Natural killer cell (primary cell): ENCODE results near the gene PTPRT. TPM values are rescaled to one million over a fixed set of nuclear protein-coding genes. Genes with fewer than 3 reads are reported as not detected.

Experiments
- ATAC-seq, 3 donors: fragments of 150-1000 bp in 2 of 3; fragments of 200-7000 bp in 1 of 3; cut with Tn5 transposase; 1 replicate in 1 of 3; 2 replicates in 2 of 3; pipeline ENCODE4 v1.10.0; 2021; ENCODE audit warnings: mild to moderate bottlenecking in 2 of 3, moderate library complexity in 2 of 3
- DNase-seq, 2 donors: peaks; one replicate each; pipeline versions ENCODE4 v3.0.0 to v3.0.0-alpha.2; 2013 to 2021; ENCODE audit warnings: mixed read lengths in 1 of 2
- H3K27ac ChIP-seq: one replicate; pipeline ENCODE4 v1.5.1; 2013; ENCODE audit warnings: mild to moderate bottlenecking, low read length
- H3K27me3 ChIP-seq: one replicate; pipeline ENCODE4 v1.6.1; 2013; ENCODE audit warnings: low read length; ENCODE audit not compliant: control insufficient read depth, insufficient read depth
- H3K36me3 ChIP-seq: one replicate; pipeline ENCODE4 v1.6.1; 2013; ENCODE audit warnings: low read length; ENCODE audit not compliant: control insufficient read depth, insufficient read depth
- H3K4me1 ChIP-seq: one replicate; pipeline ENCODE4 v1.6.1; 2013; ENCODE audit warnings: low read length; ENCODE audit not compliant: control insufficient read depth, insufficient read depth
- H3K4me3 ChIP-seq: one replicate; pipeline ENCODE4 v1.5.1; 2013; ENCODE audit warnings: low read length
- H3K9me3 ChIP-seq: one replicate; pipeline ENCODE4 v1.6.1; 2013; ENCODE audit warnings: low read length; ENCODE audit not compliant: control insufficient read depth, insufficient read depth
- H3K27ac Mint-ChIP-seq, 2 donors: one replicate each; pipeline ENCODE4 v1.8.0; 2022; ENCODE audit warnings: mild to moderate bottlenecking in 2 of 2, mixed read lengths in 2 of 2, moderate library complexity in 1 of 2
- H3K27me3 Mint-ChIP-seq, 2 donors: one replicate each; pipeline ENCODE4 v1.8.0; 2022; ENCODE audit warnings: low read depth in 2 of 2, mixed read lengths in 2 of 2
- H3K36me3 Mint-ChIP-seq: one replicate; pipeline ENCODE4 v1.8.0; 2022; ENCODE audit warnings: mixed read lengths
- H3K4me1 Mint-ChIP-seq, 2 donors: one replicate each; pipeline ENCODE4 v1.8.0; 2022; ENCODE audit warnings: mixed read lengths in 2 of 2
- H3K4me3 Mint-ChIP-seq: one replicate; pipeline ENCODE4 v1.8.0; 2022; ENCODE audit warnings: mild to moderate bottlenecking, moderate library complexity, mixed read lengths
- H3K9me3 Mint-ChIP-seq, 2 donors: one replicate each; pipeline ENCODE4 v1.8.0; 2022; ENCODE audit warnings: mixed read lengths in 2 of 2
- CTCF ChIP-seq: fragments of 200-600 bp; IDR thresholded peaks from one replicate; pipeline ENCODE4 v1.8.0; 2022; ENCODE audit warnings: antibody characterized with exemption
- WGBS: methylation state at CpG from one replicate; pipeline ENCODE4 v1.1.7; 2013; ENCODE audit warnings: missing lambda C conversion rate; ENCODE audit not compliant: insufficient coverage; 5-methylcytosine and 5-hydroxymethylcytosine counted together
- intact Hi-C: fragments of 100-400 bp; cut with micrococcal nuclease; formaldehyde crosslinking; loops from one replicate; pipeline ENCODE4 v1.14.2; 2022
- total RNA-seq, 4 donors: library from RNA; stranded (reverse); fragments of 120-200 nt in 1 of 4; gene quantifications; one replicate each; pipeline versions ENCODE4 v1.2.3 to v1.2.4, GENCODE V29; 2013 to 2022

The PTPRT gene
- total RNA-seq, 3 donors from 2014 or later (not counting 1 experiment from before 2014, with no cell fraction given): not detected

GRCh38 chr20:42191140-42191860 lies 998.4 kb downstream of the PTPRT start:
- Histone ChIP-seq H3K9me3 (no peaks in the 10 kb centered on the region), H3K27ac (no peak overlapping the region), H3K4me3 (no peak overlapping the region), H3K27me3 (no peaks in the 10 kb centered on the region), H3K4me1 (no peaks in the 10 kb centered on the region), H3K36me3 (no peaks in the 10 kb centered on the region)
- no peak for DNase-seq
- Mint-ChIP-seq H3K27me3 (no peaks in the 10 kb centered on the region), H3K4me1 (no peaks in the 10 kb centered on the region), H3K36me3 (no peaks in the 10 kb centered on the region), H3K4me3 (no peak overlapping the region), H3K27ac (no peak overlapping the region), H3K9me3 (peaks cover 4 to 8% of the 10 kb centered on the region in 2 donors)
- no peak for TF ChIP-seq CTCF
- 52% methylated on average over 4 of the region's 4 CpGs for WGBS
- no peak for ATAC-seq
- intact Hi-C loops: no loop called here

GRCh38 chr20:42190084-42190483 lies 999.6 kb downstream of the PTPRT start:
- H3K27ac ChIP-seq: no peak overlapping the region
- no peaks in the 10 kb centered on the region for H3K9me3 ChIP-seq
- TF ChIP-seq CTCF: no peak
- no peak overlapping the region for H3K4me3 ChIP-seq
- H3K27me3 Mint-ChIP-seq: no peaks in the 10 kb centered on the region
- H3K9me3 Mint-ChIP-seq: peaks cover 4 to 8% of the 10 kb centered on the region in 2 donors
- no peak overlapping the region for H3K4me3 Mint-ChIP-seq
- WGBS: 84% methylated on average over 3 of the region's 3 CpGs
- no peaks in the 10 kb centered on the region for H3K4me1 ChIP-seq
- no peaks in the 10 kb centered on the region for H3K36me3 ChIP-seq
- no peaks in the 10 kb centered on the region for H3K36me3 Mint-ChIP-seq
- no peaks in the 10 kb centered on the region for H3K27me3 ChIP-seq
- DNase-seq: no peak
- no peak overlapping the region for H3K27ac Mint-ChIP-seq
- no peak for ATAC-seq
- intact Hi-C loops: no loop called here
- H3K4me1 Mint-ChIP-seq: no peaks in the 10 kb centered on the region

- Histone ChIP-seq H3K36me3 (no peaks in the 10 kb centered on the region), H3K4me1 (no peaks in the 10 kb centered on the region), H3K4me3 (no peak overlapping the region), H3K9me3 (no peaks in the 10 kb centered on the region), H3K27me3 (no peaks in the 10 kb centered on the region), H3K27ac (no peak overlapping the region)
- TF ChIP-seq CTCF: no peak
- ATAC-seq: no peak
- no peaks in the 10 kb centered on the region for H3K27me3 Mint-ChIP-seq
- 60% methylated on average over 3 of the region's 3 CpGs for WGBS
- DNase-seq: no peak
- H3K9me3 Mint-ChIP-seq: peaks cover 8 to 12% of the 10 kb centered on the region in 2 donors
- intact Hi-C loops: no loop called here
- no peak overlapping the region for H3K4me3 Mint-ChIP-seq
- H3K4me1 Mint-ChIP-seq: no peaks in the 10 kb centered on the region
- no peaks in the 10 kb centered on the region for H3K36me3 Mint-ChIP-seq
- H3K27ac Mint-ChIP-seq: no peak overlapping the region
Observed at GRCh38 chr20:42186337-42186736, 1003.4 kb downstream of the PTPRT start.

GRCh38 chr20:42183147-42183546 lies 1006.6 kb downstream of the PTPRT start:
- H3K36me3 Mint-ChIP-seq: no peaks in the 10 kb centered on the region
- H3K27ac Mint-ChIP-seq: no peak overlapping the region
- H3K27me3 ChIP-seq: no peaks in the 10 kb centered on the region
- H3K4me3 Mint-ChIP-seq: no peak overlapping the region
- TF ChIP-seq CTCF: no peak
- no peaks in the 10 kb centered on the region for H3K4me1 Mint-ChIP-seq
- H3K27me3 Mint-ChIP-seq: no peaks in the 10 kb centered on the region
- H3K36me3 ChIP-seq: no peaks in the 10 kb centered on the region
- no peak overlapping the region for H3K4me3 ChIP-seq
- intact Hi-C loops: no loop called here
- no peaks in the 10 kb centered on the region for H3K4me1 ChIP-seq
- DNase-seq: no peak
- no peak overlapping the region for H3K27ac ChIP-seq
- peaks cover 8 to 10% of the 10 kb centered on the region in 2 donors for H3K9me3 Mint-ChIP-seq
- peaks cover 2% of the 10 kb centered on the region for H3K9me3 ChIP-seq
- ATAC-seq: no peak
- WGBS: 77% methylated on average over 1 of the region's 4 CpGs
